Stimulated activated CD4-positive, alpha-beta T cell treated with anti-CD3 and anti-CD28 coated beads, TNF-alpha, amount 100 ng/mL, for 48 hours (primary cell): ENCODE data around the gene TMEM260.
"Not testable (repeated sequence)": the region's sequence is repeated elsewhere in the genome, so short reads cannot be mapped to it uniquely, and the experiment has no call there.

Experiments
- DNase-seq, 3 donors: peaks; one replicate each; pipeline ENCODE4 v3.0.0-alpha.2; 2020; ENCODE audit warnings: low read depth in 3 of 3

TMEM260 gene

DNA sequence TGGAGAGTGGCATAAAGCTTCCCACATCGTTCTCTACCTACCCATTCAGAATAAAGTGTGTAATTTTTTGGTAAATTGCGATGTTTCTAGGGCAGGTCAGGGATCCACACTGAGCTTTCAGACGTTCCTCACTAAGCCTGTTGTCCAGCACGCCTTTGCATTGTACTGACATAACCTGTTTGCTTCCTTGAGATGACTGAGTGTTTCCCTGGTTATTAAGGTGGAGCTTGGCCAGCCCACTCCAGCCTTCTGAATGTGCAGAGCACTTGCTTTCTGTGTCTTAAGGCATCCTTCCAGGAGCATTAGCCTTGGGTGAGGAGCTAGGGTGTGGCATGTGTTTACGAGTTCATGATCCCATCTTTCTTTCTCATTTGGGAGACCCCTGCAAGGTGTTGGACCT lies 96.4 kb downstream of the TMEM260 start:
- DNase-seq, result no peak

GRCh38 chr14:56678838-56679237 lies 99.2 kb downstream of the TMEM260 start:
- DNase-seq, result no peak

GRCh38 chr14:56686416-56686815 lies 106.8 kb downstream of the TMEM260 start:
- DNase-seq, result no peak

- no peak for DNase-seq
Measured at GRCh38 chr14:56687123-56687522, 107.5 kb downstream of the TMEM260 start.

DNA sequence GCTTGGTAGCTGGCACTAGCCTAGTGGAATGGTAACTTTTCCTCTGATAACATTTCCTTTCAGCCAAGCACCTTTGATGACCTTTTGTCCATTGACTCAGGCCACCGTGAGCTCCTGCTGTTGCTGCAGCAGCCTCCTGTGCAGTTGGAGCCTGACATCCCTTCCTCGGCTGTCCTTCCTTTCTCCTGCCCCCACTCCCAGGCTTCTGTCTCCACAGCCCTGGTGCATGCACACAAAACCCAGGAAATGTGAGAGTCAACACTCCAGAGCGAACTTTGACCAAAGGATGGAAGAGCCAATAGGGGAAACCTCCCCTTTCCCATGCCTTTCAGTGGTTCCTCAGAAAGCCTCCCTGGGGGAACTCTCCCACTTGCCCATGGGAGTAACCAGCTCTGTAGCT lies 115.0 kb downstream of the TMEM260 start:
- no peak for DNase-seq

- DNase-seq, result not testable (repeated sequence)
Measured at GRCh38 chr14:56695216-56695615, 115.6 kb downstream of the TMEM260 start.
